ENCODE data around the gene LCN6.

GRCh38 chr9:136695955-136696354, 52.4 kb downstream of the LCN6 start:
- TF ChIP-seq CTCF (IDR thresholded peaks at IDR 0.05) (no peak), POLR2A (IDR thresholded peaks at IDR 0.05) (no peak)
